WTC11 (cell line): ENCODE results near the gene SNAP29. TPM values are rescaled to one million over a fixed set of nuclear protein-coding genes. Genes with fewer than 3 reads are reported as not detected.

Experiments used
- ATAC-seq: fragments of 200-7000 bp; cut with Tn5 transposase; 2 replicates; pipeline ENCODE4 v1.10.0; 2021; ENCODE audit warnings: mild to moderate bottlenecking, moderate library complexity
- CTCF ChIA-PET: fragments of 300-600 bp; sonication (Branson Sonifier 250); formaldehyde crosslinking; loops from one replicate; lab custom pipeline; 2021; ENCODE audit warnings: antibody characterized with exemption; lab: Charles Lee
- POLR2A ChIA-PET: fragments of 350-600 bp; sonication (Branson Sonifier 250); formaldehyde crosslinking; loops from one replicate; lab custom pipeline; 2021; ENCODE audit warnings: antibody characterized with exemption; lab: Charles Lee
- DNase-seq: peaks from one replicate; pipeline ENCODE4 v3.0.0; 2021; ENCODE audit warnings: low spot score
- H3K27ac Mint-ChIP-seq: 2 replicates; pipeline ENCODE4 v1.8.0; 2021; ENCODE audit warnings: mixed read lengths
- H3K27me3 Mint-ChIP-seq: 2 replicates; pipeline ENCODE4 v1.8.0; 2021; ENCODE audit warnings: low read depth, mild to moderate bottlenecking, moderate library complexity, mixed read lengths
- H3K36me3 Mint-ChIP-seq: 2 replicates; pipeline ENCODE4 v1.8.0; 2021; ENCODE audit warnings: mixed read lengths
- H3K4me1 Mint-ChIP-seq: 2 replicates; pipeline ENCODE4 v1.8.0; 2022; ENCODE audit warnings: mixed read lengths
- H3K4me3 Mint-ChIP-seq: 2 replicates; pipeline ENCODE4 v1.8.0; 2021; ENCODE audit warnings: mild to moderate bottlenecking, moderate library complexity, mixed read lengths
- H3K9me3 Mint-ChIP-seq: 2 replicates; pipeline ENCODE4 v1.8.0; 2021; ENCODE audit warnings: mixed read lengths
- ATF6 ChIP-seq: sonication (generic); formaldehyde crosslinking; IDR thresholded peaks from 2 replicates; pipeline ENCODE4 v1.8.1; 2023; ENCODE audit warnings: mild to moderate bottlenecking, missing genetic modification reagents
- CTCF ChIP-seq: fragments of 200-600 bp; IDR thresholded peaks from 2 replicates; pipeline ENCODE4 v1.8.0; 2022; ENCODE audit warnings: antibody characterized with exemption
- ETV6 ChIP-seq: sonication (generic); formaldehyde crosslinking; IDR thresholded peaks from 2 replicates; pipeline ENCODE4 v1.8.1; 2022; ENCODE audit warnings: mild to moderate bottlenecking, missing genetic modification reagents
- FOXP4 ChIP-seq: sonication (generic); formaldehyde crosslinking; IDR thresholded peaks from 2 replicates; pipeline ENCODE4 v1.8.0; 2022; ENCODE audit warnings: mild to moderate bottlenecking, missing genetic modification reagents
- GTF2I ChIP-seq: fragments of 250-450 bp; sonication (Bioruptor Pico); conservative IDR thresholded peaks from 2 replicates; pipeline ENCODE4 v1.4.0; 2021; ENCODE audit warnings: mild to moderate bottlenecking
- MLX ChIP-seq: sonication (generic); formaldehyde crosslinking; IDR thresholded peaks from 2 replicates; pipeline ENCODE4 v1.8.1; 2023; ENCODE audit warnings: mild to moderate bottlenecking, missing genetic modification reagents, moderate library complexity
- NFE2L1 ChIP-seq: sonication (generic); formaldehyde crosslinking; IDR thresholded peaks from 2 replicates; pipeline ENCODE4 v1.8.1; 2023; ENCODE audit warnings: missing genetic modification reagents
- NFYB ChIP-seq: sonication (generic); formaldehyde crosslinking; conservative IDR thresholded peaks from 2 replicates; pipeline ENCODE4 v1.8.0; 2022; ENCODE audit warnings: low read depth, missing genetic modification reagents
- SMAD3 ChIP-seq: sonication (generic); formaldehyde crosslinking; IDR thresholded peaks from 2 replicates; pipeline ENCODE4 v1.8.0; 2022; ENCODE audit warnings: missing genetic modification reagents, mild to moderate bottlenecking, borderline replicate concordance
- SMAD4 ChIP-seq: sonication (generic); formaldehyde crosslinking; IDR thresholded peaks from 2 replicates; pipeline ENCODE4 v1.8.0; 2022; ENCODE audit warnings: mild to moderate bottlenecking, missing genetic modification reagents
- TP53 ChIP-seq: sonication (generic); formaldehyde crosslinking; IDR thresholded peaks from 2 replicates; pipeline ENCODE4 v1.8.1; 2023; ENCODE audit warnings: mild to moderate bottlenecking, missing genetic modification reagents
- USF1 ChIP-seq: sonication (generic); formaldehyde crosslinking; IDR thresholded peaks from 2 replicates; pipeline ENCODE4 v1.8.0; 2022; ENCODE audit warnings: mild to moderate bottlenecking, missing genetic modification reagents
- ZBTB43 ChIP-seq: sonication (generic); formaldehyde crosslinking; IDR thresholded peaks from 2 replicates; pipeline ENCODE4 v1.8.1; 2023; ENCODE audit warnings: mild to moderate bottlenecking, missing genetic modification reagents
- ZMAT4 ChIP-seq: fragments of 250-450 bp; sonication (Bioruptor Pico); IDR thresholded peaks from 2 replicates; pipeline ENCODE4 v1.9.0; 2021; ENCODE audit warnings: mild to moderate bottlenecking
- ZNF121 ChIP-seq: sonication (generic); formaldehyde crosslinking; IDR thresholded peaks from 2 replicates; pipeline ENCODE4 v1.8.0; 2023; ENCODE audit warnings: missing genetic modification reagents
- ZNF423 ChIP-seq: fragments of 250-450 bp; sonication (Bioruptor Pico); IDR thresholded peaks from 2 replicates; pipeline ENCODE4 v2.1.2; 2022; ENCODE audit warnings: mild to moderate bottlenecking, moderate library complexity
- ZNF512 ChIP-seq: sonication (generic); formaldehyde crosslinking; IDR thresholded peaks from 2 replicates; pipeline ENCODE4 v1.8.1; 2022; ENCODE audit warnings: missing genetic modification reagents, borderline replicate concordance
- total RNA-seq: library from RNA; stranded (reverse); gene quantifications from 3 replicates; pipeline ENCODE4 v1.2.3, GENCODE V29; 2021

The SNAP29 gene
- total RNA-seq, 1 experiment from 2014 or later: 14.7 TPM

- no peak for TF ChIP-seq ZMAT4 (CRISPR knock-in tag)
- TF ChIP-seq SMAD3 (CRISPR knock-in tag): no peak
- TF ChIP-seq ZNF423 (CRISPR knock-in tag): no peak
- TF ChIP-seq ATF6 (CRISPR knock-in tag): no peak
- TF ChIP-seq FOXP4 (CRISPR knock-in tag): no peak
- TF ChIP-seq ZNF512 (CRISPR knock-in tag): no peak
Observed at GRCh38 chr22:20887375-20887774, 28.6 kb downstream of the SNAP29 start (continued).

- Mint-ChIP-seq H3K27me3 (no peaks in the 10 kb centered on the region), H3K4me1 (peaks cover 3% of the 10 kb centered on the region; the same call in 1 of the 2 replicates), H3K27ac (no peak overlapping the region), H3K4me3 (no peak overlapping the region), H3K36me3 (peaks cover 5% of the 10 kb centered on the region; the same call in 1 of the 2 replicates), H3K9me3 (no peaks in the 10 kb centered on the region)
- CTCF ChIA-PET: interaction anchor here (1.2 kb wide), 1 partner anchor 214 kb away, joined by 3 read pairs; no protein-coding TSS in a partner anchor
- TF ChIP-seq USF1 (no peak), SMAD4 (no peak), ZBTB43 (CRISPR knock-in tag) (no peak), MLX (no peak), NFE2L1 (CRISPR knock-in tag) (no peak), ZNF121 (no peak), GTF2I (CRISPR knock-in tag) (no peak), ETV6 (CRISPR knock-in tag) (no peak), CTCF (no peak), NFYB (CRISPR knock-in tag) (no peak), TP53 (CRISPR knock-in tag) (no peak), ATF6 (CRISPR knock-in tag) (no peak)
- ATAC-seq: no peak
- POLR2A ChIA-PET: no interaction called here
- DNase-seq: no peak
Observed at GRCh38 chr22:20889025-20889704, 30.4 kb downstream of the SNAP29 start.
